Right atrium auricular region (tissue), 2 donors: ENCODE data around the gene COL8A1. TPM values are rescaled to one million over a fixed set of nuclear protein-coding genes. Genes with fewer than 3 reads are reported as not detected.

ENCODE experiments used
- DNase-seq: peaks from one replicate; pipeline ENCODE4 v3.0.0-alpha.2; 2019; ENCODE audit warnings: low spot score
- H3K27ac ChIP-seq, 2 donors: fragments of 200-600 bp; sonication (generic); 1 replicate in 1 of 2; 2 replicates in 1 of 2; pipeline ENCODE4 v1.5.1; 2016 to 2019
- H3K27me3 ChIP-seq, 2 donors: fragments of 200-600 bp; sonication (generic); one replicate each; pipeline versions ENCODE4 v1.5.1 to v1.6.0; 2017 to 2019
- H3K36me3 ChIP-seq: fragments of 200-600 bp; sonication (generic); one replicate; pipeline ENCODE4 v1.5.1; 2016
- H3K4me1 ChIP-seq, 2 donors: fragments of 200-600 bp; sonication (generic); one replicate each; pipeline versions ENCODE4 v1.5.1 to v1.6.0; 2017 to 2019
- H3K4me3 ChIP-seq, 2 donors: fragments of 200-600 bp; sonication (generic); 1 replicate in 1 of 2; 2 replicates in 1 of 2; pipeline ENCODE4 v1.5.1; 2017 to 2019; ENCODE audit warnings: mild to moderate bottlenecking in 1 of 2, moderate library complexity in 1 of 2
- H3K9me3 ChIP-seq, 2 donors: fragments of 200-600 bp; sonication (generic); one replicate each; pipeline ENCODE4 v1.5.1; 2019
- total RNA-seq, 2 donors: library from RNA; depleted of rRNA; stranded (reverse); fragments of >200 nt; gene quantifications; one replicate each; pipeline ENCODE4 v1.1.0, GENCODE V29; 2016
- TF ChIP-seq, protein P1 (sequence below), 2 donors: fragments of 200-600 bp; sonication (generic); IDR thresholded peaks; one replicate each; pipeline ENCODE4 v1.5.1; 2019; ENCODE audit warnings: antibody characterized with exemption in 2 of 2

The COL8A1 gene
- total RNA-seq, 2 donors from 2014 or later = 43.3 to 53.8 TPM

- Histone ChIP-seq H3K4me3 (no peak overlapping the region), H3K9me3 (no peaks in the 10 kb centered on the region), H3K4me1 (no peaks in the 10 kb centered on the region), H3K27ac (no peak overlapping the region), H3K36me3 (no peaks in the 10 kb centered on the region), H3K27me3 (no peaks in the 10 kb centered on the region)
- TF ChIP-seq, protein P1, sequence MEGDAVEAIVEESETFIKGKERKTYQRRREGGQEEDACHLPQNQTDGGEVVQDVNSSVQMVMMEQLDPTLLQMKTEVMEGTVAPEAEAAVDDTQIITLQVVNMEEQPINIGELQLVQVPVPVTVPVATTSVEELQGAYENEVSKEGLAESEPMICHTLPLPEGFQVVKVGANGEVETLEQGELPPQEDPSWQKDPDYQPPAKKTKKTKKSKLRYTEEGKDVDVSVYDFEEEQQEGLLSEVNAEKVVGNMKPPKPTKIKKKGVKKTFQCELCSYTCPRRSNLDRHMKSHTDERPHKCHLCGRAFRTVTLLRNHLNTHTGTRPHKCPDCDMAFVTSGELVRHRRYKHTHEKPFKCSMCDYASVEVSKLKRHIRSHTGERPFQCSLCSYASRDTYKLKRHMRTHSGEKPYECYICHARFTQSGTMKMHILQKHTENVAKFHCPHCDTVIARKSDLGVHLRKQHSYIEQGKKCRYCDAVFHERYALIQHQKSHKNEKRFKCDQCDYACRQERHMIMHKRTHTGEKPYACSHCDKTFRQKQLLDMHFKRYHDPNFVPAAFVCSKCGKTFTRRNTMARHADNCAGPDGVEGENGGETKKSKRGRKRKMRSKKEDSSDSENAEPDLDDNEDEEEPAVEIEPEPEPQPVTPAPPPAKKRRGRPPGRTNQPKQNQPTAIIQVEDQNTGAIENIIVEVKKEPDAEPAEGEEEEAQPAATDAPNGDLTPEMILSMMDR (IDR thresholded peaks at IDR 0.05) = no peak
- DNase-seq = no peak
Measured at GRCh38 chr3:99780749-99781148, 142.4 kb downstream of the COL8A1 start.

DNA sequence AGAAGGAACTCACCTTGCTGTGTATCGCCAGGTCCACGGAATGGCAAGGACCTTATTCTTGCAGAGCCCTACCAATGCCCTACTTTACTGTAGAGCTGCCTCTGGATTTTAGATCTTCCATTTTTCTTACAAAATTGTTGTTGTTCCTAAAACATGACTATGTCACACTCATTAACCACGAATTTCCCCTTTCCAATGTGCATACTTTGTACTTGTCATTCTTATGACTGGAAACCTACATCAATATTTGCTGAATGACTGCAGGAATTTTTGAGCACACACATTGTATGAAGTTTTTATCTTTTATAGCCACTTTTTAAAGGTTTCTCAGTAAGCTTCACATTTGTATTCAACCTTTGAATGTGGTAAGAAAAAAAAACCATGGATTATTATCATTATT, 143.4 kb downstream of the COL8A1 start:
- Histone ChIP-seq H3K27me3 (no peaks in the 10 kb centered on the region), H3K9me3 (no peaks in the 10 kb centered on the region), H3K36me3 (no peaks in the 10 kb centered on the region), H3K4me3 (no peak overlapping the region), H3K4me1 (no peaks in the 10 kb centered on the region), H3K27ac (no peak overlapping the region)
- TF ChIP-seq, protein P1 (IDR thresholded peaks at IDR 0.05) = no peak
- DNase-seq = no peak

DNA sequence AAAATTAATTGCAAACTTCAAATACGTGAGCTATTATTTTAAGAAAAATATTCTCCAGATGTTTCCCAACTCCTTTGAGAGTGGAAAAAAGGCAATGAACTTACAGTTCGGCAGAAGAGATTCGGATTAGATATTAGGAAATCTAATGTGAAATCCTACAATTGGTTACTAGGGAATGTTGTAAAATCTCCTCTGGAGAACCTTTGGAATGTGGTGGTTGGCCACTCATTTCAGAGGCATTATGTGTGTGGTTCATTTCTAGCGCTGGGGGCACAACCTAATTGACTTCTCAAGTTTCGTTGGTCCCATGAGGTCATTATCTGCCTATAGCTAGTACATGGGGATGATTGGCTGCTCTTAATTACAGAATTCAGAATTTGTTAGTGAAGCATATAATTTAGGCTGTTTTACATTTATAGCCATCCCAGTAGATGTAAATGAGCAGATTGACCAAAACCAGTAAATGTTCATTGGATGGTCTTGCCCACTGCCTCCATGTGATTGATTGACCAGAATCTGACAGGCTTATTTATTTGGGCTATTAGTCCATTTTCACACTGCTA, 144.7 kb downstream of the COL8A1 start:
- Histone ChIP-seq H3K9me3 (no peaks in the 10 kb centered on the region), H3K27ac (no peak overlapping the region), H3K4me1 (no peaks in the 10 kb centered on the region), H3K4me3 (no peak overlapping the region), H3K27me3 (no peaks in the 10 kb centered on the region), H3K36me3 (no peaks in the 10 kb centered on the region)
- TF ChIP-seq, protein P1 (IDR thresholded peaks at IDR 0.05) = no peak
- DNase-seq = no peak

DNA sequence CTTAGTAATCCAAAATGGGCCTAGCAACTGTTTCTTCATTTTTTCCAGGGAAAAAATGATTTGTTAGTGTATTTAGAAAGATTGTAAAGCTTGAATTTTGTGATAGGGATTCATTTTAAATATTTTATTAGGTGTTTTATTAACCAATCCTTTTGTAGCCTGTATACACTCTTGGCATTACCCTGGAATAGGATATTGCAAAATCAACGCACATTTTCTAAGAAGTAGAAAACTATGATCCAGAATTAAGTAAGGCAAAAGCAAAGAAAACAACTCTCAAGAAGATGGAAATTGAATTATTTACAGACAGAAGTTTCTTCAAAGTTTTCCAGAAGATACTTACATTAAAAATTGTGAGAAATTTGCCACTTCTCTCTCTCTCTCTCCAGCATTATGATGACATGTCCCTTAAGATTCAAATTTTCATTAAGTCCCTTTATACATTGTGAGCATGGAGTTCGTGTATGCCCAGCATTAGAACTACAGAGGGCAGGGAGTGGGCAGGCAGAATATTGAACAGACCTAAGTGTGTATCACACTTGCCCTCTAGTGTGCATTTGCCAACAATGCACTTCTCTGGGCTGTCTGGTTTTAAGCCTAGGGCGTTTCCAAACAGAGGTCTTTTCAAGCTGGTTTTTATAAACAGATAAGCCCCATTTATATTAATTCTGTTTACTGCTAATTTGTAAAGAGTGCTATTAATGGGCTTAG, 150.8 kb downstream of the COL8A1 start:
- H3K36me3 ChIP-seq = peaks cover 9% of the 10 kb centered on the region
- no peaks in the 10 kb centered on the region for H3K27me3 ChIP-seq
- TF ChIP-seq, protein P1 (IDR thresholded peaks at IDR 0.05) = peak; percentile 50 to 73
- no peaks in the 10 kb centered on the region for H3K9me3 ChIP-seq
- peak overlapping the region in 1 of 2 donors; percentile 19 for H3K27ac ChIP-seq
- H3K4me1 ChIP-seq = no peaks in the 10 kb centered on the region
- no peak for DNase-seq
- no peak overlapping the region for H3K4me3 ChIP-seq

DNA sequence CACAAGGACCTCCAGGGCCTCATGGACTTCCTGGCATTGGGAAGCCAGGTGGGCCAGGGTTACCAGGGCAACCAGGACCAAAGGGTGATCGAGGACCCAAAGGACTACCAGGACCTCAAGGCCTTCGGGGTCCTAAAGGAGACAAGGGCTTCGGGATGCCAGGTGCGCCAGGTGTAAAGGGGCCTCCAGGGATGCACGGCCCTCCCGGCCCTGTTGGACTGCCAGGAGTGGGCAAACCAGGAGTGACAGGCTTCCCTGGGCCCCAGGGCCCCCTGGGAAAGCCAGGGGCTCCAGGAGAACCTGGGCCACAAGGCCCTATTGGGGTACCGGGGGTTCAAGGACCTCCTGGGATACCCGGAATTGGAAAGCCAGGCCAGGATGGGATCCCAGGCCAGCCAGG, 156.1 kb downstream of the COL8A1 start:
- H3K9me3 ChIP-seq = no peaks in the 10 kb centered on the region
- no peaks in the 10 kb centered on the region for H3K4me1 ChIP-seq
- peaks cover 9% of the 10 kb centered on the region for H3K36me3 ChIP-seq
- DNase-seq = no peak
- no peaks in the 10 kb centered on the region for H3K27me3 ChIP-seq
- no peak overlapping the region for H3K4me3 ChIP-seq
- no peak overlapping the region for H3K27ac ChIP-seq
- TF ChIP-seq, protein P1 (IDR thresholded peaks at IDR 0.05) = no peak
